Effector CD8-positive, alpha-beta T cell (primary cell): Measurements from ENCODE around the gene TEAD4.
A peak's percentile ranks its signal among the peaks of the same experiment; 100 is the strongest.
"Not testable (repeated sequence)": the region's sequence is repeated elsewhere in the genome, so short reads cannot be mapped to it uniquely, and the experiment has no call there.

Source experiments
- DNase-seq: peaks from one replicate; lab custom pipeline; 2025; lab: John Stamatoyannopoulos, UW

TEAD4 gene

DNA sequence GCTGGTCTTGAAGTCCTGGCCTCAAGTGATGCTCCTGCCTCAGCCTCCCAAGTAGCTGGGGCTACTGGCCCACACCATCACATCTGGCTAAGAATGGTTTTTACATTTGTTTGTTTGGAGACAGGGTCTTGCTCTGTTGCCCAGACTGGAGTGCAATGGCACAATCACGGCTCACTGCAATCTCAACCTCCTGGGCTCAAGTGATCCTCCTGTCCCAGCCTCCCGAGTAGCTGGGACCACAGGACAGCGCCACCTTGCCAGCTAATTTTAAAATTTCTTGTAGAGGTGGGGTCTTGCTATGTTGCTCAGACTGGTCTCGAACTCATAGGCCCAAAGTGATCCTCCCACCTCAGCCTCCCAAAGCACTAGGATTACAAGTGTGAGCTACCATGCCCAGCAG is 89.3 kb downstream of the TEAD4 start:
- DNase-seq, result no peak

DNA sequence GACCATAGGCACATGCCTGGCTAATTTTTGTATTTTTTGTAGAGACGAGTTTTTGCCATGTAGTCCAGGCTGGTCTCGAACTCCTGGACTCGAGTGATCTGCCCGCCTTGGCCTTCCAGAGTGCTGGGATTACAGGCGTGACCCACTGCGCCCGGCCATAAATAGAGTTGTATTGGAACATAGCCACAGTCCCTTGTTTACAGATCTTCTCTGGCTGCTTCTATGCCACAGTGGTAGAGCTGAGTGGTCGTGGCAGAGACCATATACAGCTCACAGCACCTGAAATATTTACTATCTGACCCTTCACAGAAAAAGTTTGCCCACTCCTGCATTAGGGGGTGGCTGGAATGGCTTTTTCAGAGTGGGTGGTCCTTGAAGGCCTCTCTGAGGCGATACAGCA is 90.0 kb downstream of the TEAD4 start:
- no peak for DNase-seq

DNA sequence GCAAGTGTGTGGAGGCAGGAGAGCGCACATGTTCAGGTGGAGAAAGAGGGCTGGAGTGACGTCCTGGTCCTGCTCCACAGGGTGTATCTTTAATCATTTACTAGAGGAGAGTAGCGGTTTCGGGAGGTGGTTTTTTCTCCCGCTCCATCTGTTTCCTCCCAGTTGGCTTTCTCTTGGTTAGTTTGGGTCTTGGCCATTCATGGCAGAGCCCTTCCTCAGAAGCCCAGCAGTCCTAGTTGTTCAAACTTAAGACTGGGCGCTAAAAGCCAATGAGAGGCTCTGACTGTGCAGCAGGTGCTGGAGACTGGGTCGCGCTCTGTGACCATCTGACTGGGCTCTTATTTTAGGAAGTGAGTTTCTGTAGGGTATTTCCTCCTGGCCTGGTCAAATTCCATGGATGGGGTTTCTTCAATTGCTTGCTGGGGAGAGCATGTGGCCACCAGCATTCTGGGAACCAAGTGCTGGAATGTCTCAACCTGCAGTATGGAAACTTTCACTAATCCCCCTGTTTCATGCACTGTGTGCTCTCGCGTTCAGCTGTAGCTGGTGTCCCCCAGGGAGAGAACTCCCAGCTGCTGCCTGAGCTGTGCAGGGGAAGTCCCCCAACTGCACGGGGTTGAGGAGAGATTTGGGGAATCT is 90.5 kb downstream of the TEAD4 start:
- DNase-seq, result no peak

DNA sequence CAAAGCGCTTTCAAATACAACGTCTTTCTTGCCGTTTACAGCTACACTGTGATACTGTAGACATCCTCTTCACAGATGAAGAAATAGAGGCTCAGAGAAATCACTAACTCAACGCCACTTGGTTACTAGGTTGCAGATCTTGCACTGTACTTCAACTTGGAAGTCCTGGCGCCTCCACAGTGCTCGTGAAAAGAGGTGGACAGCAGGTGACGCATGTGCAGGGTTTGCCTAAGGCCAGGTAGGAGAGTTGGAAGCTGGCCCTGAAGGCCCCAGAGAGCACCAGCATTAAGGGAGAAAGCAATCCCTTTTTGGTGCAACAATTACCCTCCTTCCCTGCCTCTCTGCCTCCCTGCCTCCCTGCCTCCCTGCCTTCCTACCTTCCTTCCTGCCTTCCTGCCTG is 95.2 kb downstream of the TEAD4 start:
- no peak for DNase-seq

DNA sequence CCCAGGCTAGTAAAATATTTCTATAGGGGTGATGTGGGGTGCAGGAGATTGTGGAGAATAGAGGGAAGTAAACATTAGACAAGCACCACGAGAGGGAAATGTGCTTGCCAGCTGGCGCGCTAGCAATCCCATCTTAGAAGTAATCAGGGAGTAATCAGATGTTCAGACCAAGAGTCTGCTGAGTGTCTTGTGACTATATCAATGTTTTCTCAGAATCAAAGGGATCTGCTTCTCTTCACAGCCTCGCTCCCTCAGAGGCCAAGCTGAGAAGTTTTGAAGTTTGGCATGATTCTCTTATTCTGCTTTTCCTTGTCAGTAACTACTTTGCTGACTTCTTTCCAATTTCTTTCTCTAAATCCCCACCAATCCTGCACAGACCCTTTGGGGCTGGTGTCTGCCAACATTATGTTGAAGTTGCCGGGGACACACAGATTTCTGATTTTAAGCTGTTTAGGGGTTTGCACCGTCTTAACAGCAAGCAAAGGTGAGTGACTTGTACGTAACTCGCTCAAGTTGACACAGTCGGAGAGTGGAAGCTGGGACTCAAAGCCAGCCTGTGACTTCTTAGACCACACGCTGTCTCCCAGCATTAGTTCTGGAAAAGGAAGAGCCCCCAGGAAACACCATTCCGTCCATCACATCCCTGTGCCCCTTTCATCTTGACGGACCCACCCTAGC is 96.0 kb downstream of the TEAD4 start:
- no peak for DNase-seq

DNA sequence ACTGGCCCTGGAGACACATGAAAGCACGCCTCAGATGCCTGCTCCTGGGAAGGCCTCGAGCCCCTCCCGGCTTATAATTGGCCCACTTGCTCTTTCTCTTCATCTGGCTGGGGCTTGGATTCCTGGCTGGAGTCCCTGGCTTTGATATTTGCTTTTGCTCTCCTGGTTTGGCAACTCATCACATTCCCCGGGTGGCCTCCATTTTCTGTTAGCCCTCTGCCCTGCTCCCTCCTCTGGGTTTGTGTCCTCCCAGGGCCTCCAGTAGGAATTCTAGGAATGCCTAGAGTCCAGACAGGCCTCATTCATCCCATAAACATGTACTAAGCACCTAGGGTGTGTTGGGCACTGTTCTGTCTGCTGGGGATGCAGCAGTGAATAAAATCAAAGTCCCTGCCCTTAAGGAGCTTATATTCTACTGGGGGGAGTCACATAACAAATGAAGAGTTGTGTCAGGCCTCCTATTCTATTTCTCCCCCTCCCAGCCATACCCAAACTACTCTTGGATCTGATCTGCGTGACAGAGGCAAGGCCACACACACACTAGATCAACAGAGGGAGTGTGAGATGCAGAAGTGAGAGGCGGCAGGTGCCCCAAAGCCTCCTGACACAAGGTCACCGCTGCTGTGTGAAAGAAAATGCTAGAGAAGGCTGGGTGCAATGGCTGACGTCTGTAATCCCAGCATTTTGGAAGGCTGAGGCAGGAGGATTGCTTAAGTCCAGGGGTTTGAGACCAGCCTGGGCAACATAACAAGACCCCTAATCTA is 96.7 kb downstream of the TEAD4 start:
- DNase-seq, result no peak

DNA sequence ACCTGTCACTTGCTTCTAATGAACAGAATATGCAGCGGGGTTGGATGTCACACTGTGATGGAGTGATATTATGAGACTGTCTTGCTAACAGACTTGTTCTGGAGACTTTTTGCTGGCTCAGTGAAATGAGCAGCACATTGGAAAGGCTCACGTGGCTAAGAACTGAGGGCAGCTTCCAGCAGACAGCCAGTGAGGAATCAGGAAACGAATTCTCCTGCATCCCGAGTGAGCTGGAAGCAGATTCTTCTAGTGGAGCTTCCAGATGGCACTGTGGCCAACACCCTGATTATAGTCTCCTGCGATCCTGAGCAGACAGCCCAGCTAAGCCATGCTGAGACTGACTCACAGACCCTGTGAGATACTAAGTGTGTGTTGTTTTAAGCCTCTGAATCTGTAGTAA is 101.9 kb downstream of the TEAD4 start:
- DNase-seq, result no peak

DNA sequence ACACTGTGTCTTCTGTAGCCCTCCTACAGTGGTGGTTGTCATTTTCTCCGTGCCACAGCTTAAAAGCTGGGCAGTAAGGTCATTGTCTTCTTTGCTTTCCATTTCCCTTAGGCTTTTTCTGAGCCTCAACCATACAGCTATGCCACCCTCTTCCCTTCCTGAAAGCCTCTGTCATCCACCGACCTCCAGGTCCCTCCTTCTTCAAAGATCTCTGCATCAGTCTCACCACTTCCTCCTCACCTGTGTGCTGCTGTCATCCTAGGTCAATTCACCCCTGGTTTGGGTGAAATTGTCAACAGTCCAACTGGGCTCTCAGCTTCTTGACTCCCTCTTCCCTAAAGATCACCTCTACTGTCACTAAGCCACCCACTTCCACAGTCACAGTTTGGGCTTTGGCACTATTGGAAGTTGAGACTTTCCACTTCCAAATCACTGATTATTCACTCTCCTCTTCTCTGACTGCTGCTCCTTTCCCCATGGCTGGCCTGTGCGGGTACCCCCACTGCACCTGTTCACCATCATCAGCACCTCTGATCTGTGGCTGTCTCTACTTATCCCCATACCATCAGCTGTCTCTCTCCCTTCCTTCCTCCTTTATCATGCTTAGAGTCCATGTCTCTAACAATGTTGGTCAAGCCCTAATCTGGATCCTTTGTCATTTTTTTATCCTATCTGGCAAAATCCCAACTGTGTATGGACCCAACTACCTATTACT is 102.5 kb downstream of the TEAD4 start:
- DNase-seq, result no peak

DNA sequence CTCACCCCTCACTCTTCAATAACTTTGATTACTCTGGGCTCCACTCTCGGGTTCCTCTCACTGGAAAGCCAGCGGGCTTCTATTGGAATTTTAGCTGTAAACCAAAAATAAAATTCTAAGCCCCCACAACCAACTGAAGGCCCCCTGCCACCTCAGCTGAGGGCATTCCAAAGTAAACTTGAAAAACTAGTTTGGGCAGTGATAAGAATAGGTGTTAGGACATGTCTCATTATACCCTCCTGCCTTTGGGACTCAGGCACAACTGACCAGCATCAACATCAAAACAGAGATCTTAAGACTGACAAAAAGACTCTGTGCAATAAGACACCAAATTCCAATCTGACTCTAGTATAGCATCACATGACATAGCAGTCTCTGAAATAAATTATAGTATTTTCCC is 106.1 kb downstream of the TEAD4 start:
- no peak for DNase-seq

DNA sequence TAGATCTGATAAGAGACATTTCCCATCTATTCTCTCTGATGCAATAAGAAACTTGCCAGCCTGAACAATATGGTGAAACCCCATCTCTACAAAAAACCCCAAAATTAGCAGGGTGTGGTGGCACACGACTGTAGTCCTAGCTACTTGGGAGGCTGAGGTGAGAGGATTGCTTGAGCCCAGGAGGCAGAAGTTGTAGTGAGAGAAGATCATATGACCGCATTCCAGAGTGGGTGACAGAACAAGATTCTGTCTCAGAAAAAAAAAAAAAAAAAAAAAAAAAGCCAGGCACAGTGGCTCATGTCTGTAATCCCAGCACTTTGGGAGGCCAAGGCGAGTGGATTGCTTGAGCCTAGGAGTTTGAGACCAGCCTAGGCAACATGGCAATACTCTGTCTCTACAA is 106.6 kb downstream of the TEAD4 start:
- not testable (repeated sequence) for DNase-seq

DNA sequence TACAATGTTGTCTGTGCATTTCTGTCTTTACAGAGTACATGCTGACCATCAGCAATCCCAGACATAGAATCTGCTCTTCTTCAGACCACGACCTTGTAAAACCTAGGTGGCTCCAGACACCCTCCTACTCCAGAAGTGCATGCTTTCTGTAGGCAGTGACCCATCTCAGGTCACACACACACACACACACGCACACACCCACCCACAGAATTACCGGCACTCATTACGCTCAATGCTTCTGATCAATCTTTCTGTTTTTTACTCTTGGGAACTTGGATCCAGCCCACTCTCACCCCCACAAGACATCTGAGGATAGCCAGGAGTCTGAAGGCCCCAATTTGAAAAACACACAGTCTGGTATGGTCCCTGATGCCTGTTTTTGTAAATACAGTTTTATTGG is 110.5 kb downstream of the TEAD4 start:
- DNase-seq, result no peak

DNA sequence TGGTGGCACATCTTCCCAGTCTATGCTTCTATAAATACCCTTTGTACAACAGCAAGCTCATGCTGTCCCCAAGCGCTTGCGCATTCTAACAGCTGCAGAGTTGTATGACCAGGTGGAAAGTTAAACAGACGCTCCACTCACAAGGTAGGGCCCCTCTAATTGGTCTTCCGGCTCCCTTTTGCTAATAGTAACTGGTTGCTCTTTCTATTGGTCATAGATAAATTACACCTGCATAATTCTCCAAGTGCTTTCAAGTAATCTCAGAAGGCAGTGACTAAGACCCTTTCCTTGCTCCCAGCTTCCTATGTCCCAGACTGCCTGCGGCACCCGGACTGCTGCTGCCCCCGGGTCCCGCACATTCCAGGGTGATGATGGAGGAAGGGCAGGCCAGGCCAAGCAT is 111.9 kb downstream of the TEAD4 start:
- no peak for DNase-seq

DNA sequence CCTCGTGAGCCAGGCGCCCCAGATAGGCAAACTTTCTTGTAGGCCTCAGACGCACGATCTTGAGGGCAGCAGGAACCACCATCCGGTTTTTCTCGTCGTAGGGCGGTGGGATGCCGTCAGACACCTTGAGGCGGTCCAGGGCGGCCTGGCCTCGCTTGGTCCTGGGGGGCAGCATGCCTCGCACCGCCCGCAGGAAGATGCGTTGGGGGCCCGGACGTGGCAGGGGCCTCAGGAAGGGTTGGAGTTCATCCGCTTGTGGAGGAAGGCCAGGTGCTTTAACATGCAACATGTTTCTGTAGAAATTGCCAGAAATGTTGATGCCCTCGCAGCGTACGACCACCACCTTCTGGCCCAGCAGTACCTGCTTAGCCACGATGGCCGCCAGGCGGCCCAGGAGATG is 112.5 kb downstream of the TEAD4 start:
- DNase-seq, result no peak

DNA sequence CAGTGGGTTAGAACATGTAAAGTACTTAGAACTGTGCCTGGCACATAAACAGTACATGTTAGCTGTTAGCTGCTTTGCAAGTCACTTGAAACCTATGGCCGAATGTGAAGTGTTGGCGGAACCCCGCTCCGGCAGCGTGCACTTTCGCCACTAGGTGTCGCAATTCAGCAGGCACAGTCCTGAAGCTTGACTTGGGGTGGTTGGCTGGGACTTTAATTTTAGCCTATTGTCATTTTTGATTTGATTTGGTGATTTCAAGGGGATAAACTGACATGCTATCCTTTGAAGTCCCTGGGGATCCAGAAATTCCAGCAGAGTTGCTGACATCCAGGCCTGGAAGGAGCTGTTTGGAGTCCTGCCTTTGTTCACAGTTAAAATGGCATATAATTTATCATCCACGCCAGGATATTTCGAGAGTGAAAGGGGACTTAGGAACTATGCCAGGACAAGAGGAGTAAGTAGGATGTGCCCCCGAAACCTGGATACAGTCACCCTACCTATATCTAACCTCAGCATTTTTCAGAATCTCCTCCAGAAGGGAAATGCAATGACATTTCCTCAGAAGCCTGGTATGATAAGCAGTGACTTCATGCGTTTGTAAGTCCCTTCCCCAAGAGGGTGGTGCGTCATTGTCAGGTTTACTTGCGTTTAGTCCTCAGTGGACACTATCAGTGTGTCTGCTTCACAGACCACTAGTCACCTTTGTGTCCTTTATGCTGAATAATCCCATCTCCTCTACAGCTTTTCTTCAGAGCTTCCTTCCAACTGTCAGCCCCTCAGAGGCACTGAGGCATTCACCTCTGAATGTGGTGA is 114.4 kb downstream of the TEAD4 start:
- peak; percentile 68 for DNase-seq

DNA sequence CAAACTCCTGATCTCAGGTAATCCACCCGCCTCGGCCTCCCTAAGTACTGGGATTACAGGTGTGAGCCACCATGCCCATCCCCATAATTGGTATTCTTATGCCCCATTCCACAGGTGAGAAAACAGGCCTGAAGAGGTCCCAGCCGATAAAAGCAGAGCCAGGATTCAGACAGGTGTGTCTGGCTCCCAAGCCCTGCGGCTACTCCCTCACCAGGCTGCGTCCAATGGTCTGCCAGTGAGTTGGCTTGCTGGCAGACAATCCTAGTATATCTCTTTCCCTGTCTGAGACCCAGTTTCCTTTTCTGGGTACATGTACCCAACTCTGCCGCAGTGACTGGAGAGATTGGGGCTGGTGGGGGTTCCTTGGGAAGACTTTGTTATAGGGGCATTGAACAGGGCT is 116.1 kb downstream of the TEAD4 start:
- no peak for DNase-seq

DNA sequence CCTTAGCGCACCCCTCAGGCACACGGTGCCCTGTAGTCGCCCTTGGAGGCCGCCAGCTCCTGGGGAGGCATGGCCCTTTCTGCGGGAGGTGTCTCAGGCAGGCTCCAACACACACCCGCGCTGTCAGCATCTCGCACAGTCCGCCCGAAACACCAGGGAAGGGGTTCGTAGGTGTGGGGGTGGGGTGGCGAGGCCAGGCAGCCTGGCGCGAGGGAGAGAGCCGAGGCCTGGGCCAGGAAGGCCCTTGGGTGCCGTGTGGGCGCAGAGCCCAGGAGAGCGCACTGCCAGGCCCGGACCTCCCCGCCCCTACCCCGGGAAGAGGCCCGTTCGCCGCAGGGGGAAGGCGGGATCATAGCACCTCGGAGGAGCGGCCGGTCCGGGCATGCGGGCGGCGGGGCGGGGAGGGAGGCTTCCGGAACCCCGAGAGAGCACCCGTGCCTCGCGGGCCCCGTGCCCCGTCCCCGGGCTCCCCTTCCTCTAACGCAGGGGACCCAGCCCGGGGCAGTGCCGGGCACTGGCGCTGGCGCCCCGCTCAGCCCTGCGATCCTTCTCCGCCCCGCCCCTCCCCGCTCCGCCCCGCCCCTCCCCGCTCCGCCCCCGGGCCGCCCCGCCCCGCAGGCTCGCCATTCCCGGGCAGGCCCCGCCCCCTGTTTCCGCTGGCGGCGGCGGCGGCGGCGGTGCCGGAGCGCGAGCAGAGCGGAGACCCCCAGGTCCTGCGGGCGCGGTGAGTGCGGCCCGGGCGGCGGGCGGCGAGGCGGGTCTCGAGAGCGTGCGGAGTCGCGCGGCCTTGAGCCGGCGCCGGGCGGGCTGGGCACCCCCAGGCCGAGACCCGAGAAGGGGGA is 117.8 kb downstream of the TEAD4 start, which contains the start of gene TSPAN9:
Gene TSPAN9 (plus strand): TSS at position 650 of the 842 bp plus-strand sequence. CDS start 123,815 bp downstream, outside the sequence.
- peak; percentile 50 for DNase-seq

DNA sequence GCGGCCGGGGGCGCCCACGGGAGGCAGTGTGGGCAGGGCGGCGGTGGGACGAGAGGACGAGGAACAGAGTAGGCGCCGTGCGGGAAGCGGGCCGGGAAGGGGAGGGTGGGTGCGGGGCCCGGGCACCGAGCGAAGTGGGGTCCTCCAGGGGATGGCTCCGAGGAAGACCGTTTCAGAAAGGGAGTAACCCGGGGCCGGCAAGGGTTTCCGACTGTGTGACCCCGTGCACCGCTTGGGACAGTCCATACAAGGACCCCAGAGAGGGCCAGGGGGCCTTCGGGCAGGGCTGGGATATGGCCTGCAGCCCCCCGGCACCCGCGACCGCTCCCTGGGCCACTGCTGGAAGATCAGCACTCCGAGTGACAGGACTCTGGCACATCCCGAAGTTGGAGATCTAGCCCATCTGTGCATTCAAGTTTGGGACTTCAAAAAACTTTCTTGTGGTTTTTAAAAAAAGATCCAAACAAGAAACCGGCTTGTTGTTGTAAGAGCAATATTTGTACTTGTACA is 118.4 kb downstream of the TEAD4 start:
- DNase-seq, result no peak

DNA sequence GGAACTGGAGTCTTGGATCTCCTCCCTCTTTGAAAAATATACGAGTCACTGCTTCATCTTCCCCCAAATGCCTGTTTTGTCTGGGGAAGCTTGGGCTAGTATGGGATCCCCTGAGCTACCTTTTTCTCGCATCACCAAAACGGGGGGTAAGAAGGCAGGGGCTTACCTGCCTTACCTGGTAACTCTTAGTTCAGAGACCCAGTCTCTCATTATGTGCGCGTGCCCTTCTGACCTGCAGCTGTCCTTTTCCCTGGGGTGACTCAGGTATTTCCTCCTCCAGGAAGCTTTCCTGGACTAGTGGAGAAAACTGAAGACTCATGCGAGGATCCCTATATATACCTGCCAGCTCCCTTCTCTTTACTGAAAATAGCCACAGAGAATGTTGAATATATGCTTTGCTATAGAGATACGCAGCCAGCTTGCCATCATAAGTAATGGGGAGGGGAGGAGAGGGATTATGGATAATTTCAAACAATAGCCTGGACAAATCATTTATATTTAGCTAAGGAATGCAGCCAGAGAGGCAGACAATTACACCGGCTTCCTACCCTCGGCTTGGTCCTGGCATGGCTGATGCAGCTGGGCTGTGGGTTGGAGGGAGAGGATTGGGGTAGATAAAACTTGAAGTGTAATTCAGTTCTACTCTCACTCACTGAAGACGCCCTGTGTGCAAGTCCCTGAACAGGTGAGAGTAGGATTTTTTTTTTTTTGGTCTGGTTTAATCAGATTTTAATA is 119.1 kb downstream of the TEAD4 start:
- DNase-seq, result no peak

DNA sequence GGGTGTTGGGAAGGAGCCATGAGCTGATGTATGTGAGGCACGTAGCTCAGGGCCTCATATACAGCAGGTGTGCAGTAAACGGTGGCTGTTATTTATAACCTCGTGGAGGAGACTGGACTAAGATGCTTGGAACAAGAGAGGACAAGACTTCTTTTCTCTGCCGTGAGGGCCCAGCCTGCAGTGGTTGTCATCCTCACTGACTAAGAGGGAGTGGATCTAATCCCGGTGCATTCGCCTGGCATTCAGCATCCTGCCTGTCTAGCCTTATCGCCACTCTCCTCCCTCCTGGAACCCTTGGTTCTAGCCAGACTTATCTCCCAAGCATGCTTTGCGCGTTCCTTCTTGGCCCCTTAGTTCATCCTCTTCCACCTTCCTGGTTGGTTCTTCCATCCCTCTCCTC is 121.9 kb downstream of the TEAD4 start:
- no peak for DNase-seq

DNA sequence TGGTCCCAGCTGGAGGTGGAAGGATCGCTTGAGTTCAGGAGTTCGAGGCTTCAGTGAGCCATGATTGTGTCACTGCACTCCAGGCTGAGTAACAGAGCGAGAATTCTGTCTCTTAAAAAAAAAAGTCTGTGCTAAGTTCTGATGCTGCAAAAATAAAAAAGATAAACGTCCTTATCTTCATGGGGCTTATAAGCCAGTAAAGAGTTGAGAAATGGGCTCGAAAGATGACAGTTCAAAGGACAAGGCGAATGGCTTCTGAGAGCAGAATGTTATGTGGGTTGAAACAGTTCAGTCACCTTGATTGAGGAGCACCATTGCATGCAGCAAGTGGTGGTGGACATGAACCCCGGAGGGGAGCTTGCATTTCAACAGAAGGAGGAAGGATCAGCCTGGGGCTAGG is 122.7 kb downstream of the TEAD4 start:
- no peak for DNase-seq
